ENCODE results near the gene TACO1. TPM values are rescaled to one million over a fixed set of nuclear protein-coding genes. Genes with fewer than 3 reads are reported as not detected.

TACO1 gene
- total and polyA plus RNA-seq, 2 experiments from 2014 or later: 15.4 to 19.9 TPM

GRCh38 chr17:63631626-63632025 lies 30.9 kb downstream of the TACO1 start:
- Histone ChIP-seq H3K27ac (ENCODE audit: low read depth) (peak overlapping the region; percentile 5; the same call in 1 of the 2 replicates), H3F3A (replicated peaks; ENCODE audit: low read depth) (no peaks in the 10 kb centered on the region), H3K36me3 (ENCODE audit: insufficient read depth) (no peaks in the 10 kb centered on the region), H3K79me2 (replicated peaks; ENCODE audit: insufficient read depth) (peaks cover 44% of the 10 kb centered on the region), H2AFZ (no peak overlapping the region), H3K4me2 (peak overlapping the region; percentile 5), H3K4me1 (ENCODE audit: insufficient read depth) (peaks cover 24% of the 10 kb centered on the region), H3K27me3 (ENCODE audit: insufficient read depth) (no peaks in the 10 kb centered on the region), H4K20me1 (replicated peaks; ENCODE audit: insufficient read depth) (peaks cover 12% of the 10 kb centered on the region; the same call in 1 of the 2 replicates), H3K4me3 (no peak overlapping the region), H3K9me2 (ENCODE audit: insufficient read depth) (no peaks in the 10 kb centered on the region)
- H3K4me3 Mint-ChIP-seq: no peak overlapping the region
- no peak for TF ChIP-seq ZNF114 (CRISPR knock-in tag; IDR thresholded peaks at IDR 0.05)
- TF ChIP-seq POLR2AphosphoS5 (IDR thresholded peaks at IDR 0.05; ENCODE audit: low read depth): no peak
- TF ChIP-seq ETS1 (IDR thresholded peaks at IDR 0.05): no peak
- TF ChIP-seq ZNF331 (CRISPR knock-in tag; IDR thresholded peaks at IDR 0.05; ENCODE audit: low read depth): no peak
- TF ChIP-seq NANOG (IDR thresholded peaks at IDR 0.05; ENCODE audit: borderline replicate concordance): no peak
- no peak for TF ChIP-seq STAT1 (IDR thresholded peaks at IDR 0.05; ENCODE audit: unreplicated experiment)
- no peak for TF ChIP-seq JUNB (IDR thresholded peaks at IDR 0.05; ENCODE audit: unreplicated experiment)
- TF ChIP-seq CREB1 (CRISPR knock-in tag; IDR thresholded peaks at IDR 0.05; ENCODE audit: low read depth): no peak
- TF ChIP-seq EZH2 (IDR thresholded peaks at IDR 0.05; ENCODE audit: low read depth, unreplicated experiment): no peak
- DNase-seq (ENCODE audit: low spot score) (peak; percentile 19), ATAC-seq (peak; percentile 68)
- H3K4me1 Mint-ChIP-seq: peaks cover 25% of the 10 kb centered on the region
- H3K9me3 Mint-ChIP-seq: no peaks in the 10 kb centered on the region
- H3K27ac Mint-ChIP-seq: peak overlapping the region; percentile 42; the same call in 1 of the 2 replicates
- H3K36me3 Mint-ChIP-seq (ENCODE audit: low read depth): peaks cover 5% of the 10 kb centered on the region; the same call in 2 of the 3 replicates
- no peaks in the 10 kb centered on the region for H3K27me3 Mint-ChIP-seq (ENCODE audit: insufficient read depth, low read depth, poor library complexity)

GRCh38 chr17:63633742-63634141 lies 33.0 kb downstream of the TACO1 start:
- H3K36me3 ChIP-seq (ENCODE audit: insufficient read depth): no peaks in the 10 kb centered on the region
- ATAC-seq (peak; percentile 50), DNase-seq (ENCODE audit: low spot score) (peak; percentile 28)
- no peaks in the 10 kb centered on the region for H3K27me3 ChIP-seq (ENCODE audit: insufficient read depth)
- H3K9me2 ChIP-seq (ENCODE audit: insufficient read depth): no peaks in the 10 kb centered on the region
- H3K27me3 Mint-ChIP-seq (ENCODE audit: insufficient read depth, low read depth, poor library complexity): no peaks in the 10 kb centered on the region
- H3K27ac Mint-ChIP-seq: peak overlapping the region; percentile 89
- peaks cover 23% of the 10 kb centered on the region for H3K4me1 Mint-ChIP-seq
- H3K4me2 ChIP-seq: peak overlapping the region; percentile 25; the same call in 1 of the 2 replicates
- H4K20me1 ChIP-seq (replicated peaks; ENCODE audit: insufficient read depth): peaks cover 12% of the 10 kb centered on the region; the same call in 1 of the 2 replicates
- H3K4me3 Mint-ChIP-seq: no peak overlapping the region
- H3K4me3 ChIP-seq: peak overlapping the region; percentile 6; the same call in 1 of the 2 replicates
- H3K79me2 ChIP-seq (replicated peaks; ENCODE audit: insufficient read depth): peaks cover 25% of the 10 kb centered on the region
- peak overlapping the region; percentile 57 for H3K27ac ChIP-seq (ENCODE audit: low read depth)
- H2AFZ ChIP-seq: no peak overlapping the region
- no peaks in the 10 kb centered on the region for H3F3A ChIP-seq (replicated peaks; ENCODE audit: low read depth)
- H3K4me1 ChIP-seq (ENCODE audit: insufficient read depth): peaks cover 24% of the 10 kb centered on the region
- no peaks in the 10 kb centered on the region for H3K9me3 Mint-ChIP-seq
- H3K36me3 Mint-ChIP-seq (ENCODE audit: low read depth): peaks cover 8% of the 10 kb centered on the region; the same call in 2 of the 3 replicates
- TF ChIP-seq EZH2phosphoT487 (IDR thresholded peaks at IDR 0.05; ENCODE audit: unreplicated experiment) (no peak), CREB1 (CRISPR knock-in tag; IDR thresholded peaks at IDR 0.05; ENCODE audit: low read depth) (no peak), EZH2 (IDR thresholded peaks at IDR 0.05; ENCODE audit: low read depth, unreplicated experiment) (no peak), ZNF331 (CRISPR knock-in tag; IDR thresholded peaks at IDR 0.05; ENCODE audit: low read depth) (no peak), ZNF114 (CRISPR knock-in tag; IDR thresholded peaks at IDR 0.05) (no peak), NANOG (IDR thresholded peaks at IDR 0.05; ENCODE audit: borderline replicate concordance) (no peak), ZNF462 (CRISPR knock-in tag; IDR thresholded peaks at IDR 0.05) (no peak), ETS1 (IDR thresholded peaks at IDR 0.05) (no peak)

All from GM23338 (cell line).